H1 (cell line): Measurements from ENCODE around the gene ARHGAP26. TPM values are rescaled to one million over a fixed set of nuclear protein-coding genes. Genes with fewer than 3 reads are reported as not detected.

Source experiments
- CTCF ChIA-PET: fragments of 300-600 bp; sonication (Branson Sonifier 250); formaldehyde crosslinking; loops from one replicate; lab custom pipeline; 2021; ENCODE audit not compliant: partially characterized antibody; lab: Charles Lee
- POLR2A ChIA-PET: fragments of 300-600 bp; sonication (Branson Sonifier 250); formaldehyde crosslinking; loops from one replicate; lab custom pipeline; 2021; ENCODE audit warnings: inconsistent platforms; ENCODE audit not compliant: partially characterized antibody; lab: Charles Lee
- DNase-seq, 2 experiments: peaks; one replicate each; pipeline versions ENCODE4 v3.0.0 to v3.0.0-alpha.2; 2010 to 2022; ENCODE audit warnings: low spot score in 2 of 2, low read depth in 1 of 2, mixed read lengths in 1 of 2
- FAIRE-seq: peaks from 2 replicates; lab custom pipeline; 2011; peaks lifted over from hg19 to GRCh38; lab: Jason Lieb, UNC
- H2AFZ ChIP-seq: 2 replicates; pipeline ENCODE4 v1.8.1; 2012; ENCODE audit warnings: low read length, inconsistent platforms
- H2AK5ac ChIP-seq: 2 replicates; pipeline ENCODE4 v1.6.1; 2013; ENCODE audit warnings: low read depth, low read length
- H2BK120ac ChIP-seq: replicated peaks from 2 replicates; pipeline ENCODE3; 2013; ENCODE audit warnings: low read depth, low read length, inconsistent platforms
- H2BK12ac ChIP-seq: 2 replicates; pipeline ENCODE4 v1.6.1; 2013; ENCODE audit warnings: low read depth, low read length
- H2BK15ac ChIP-seq: 2 replicates; pipeline ENCODE4 v1.6.1; 2013; ENCODE audit warnings: low read length
- H2BK20ac ChIP-seq: 2 replicates; pipeline ENCODE4 v1.6.1; 2013; ENCODE audit warnings: low read length
- H2BK5ac ChIP-seq: 2 replicates; pipeline ENCODE4 v1.6.1; 2013; ENCODE audit warnings: low read depth, low read length
- H3K14ac ChIP-seq: 2 replicates; pipeline ENCODE4 v1.6.1; 2013; ENCODE audit warnings: inconsistent platforms; ENCODE audit not compliant: insufficient read length
- H3K18ac ChIP-seq: 2 replicates; pipeline ENCODE4 v1.6.1; 2013; ENCODE audit warnings: low read length; ENCODE audit errors: extremely low read depth
- H3K23ac ChIP-seq: 2 replicates; pipeline ENCODE4 v1.6.1; 2013; ENCODE audit warnings: inconsistent platforms; ENCODE audit not compliant: insufficient read length
- H3K23me2 ChIP-seq: 2 replicates; pipeline ENCODE4 v1.6.1; 2013; ENCODE audit warnings: low read depth, low read length
- H3K27ac ChIP-seq: 2 replicates; pipeline ENCODE4 v1.6.1; 2011; ENCODE audit warnings: low read depth, low read length, inconsistent platforms
- H3K27me3 ChIP-seq, 4 experiments: replicated peaks in 1 of 4; 1 replicate in 1 of 4; 2 replicates in 3 of 4; pipeline versions ENCODE4 v1.6.1 to v1.8.1; 2011 to 2013; ENCODE audit warnings: low read length in 3 of 4, mild to moderate bottlenecking in 3 of 4, inconsistent platforms in 2 of 4, mixed read lengths in 2 of 4, moderate library complexity in 1 of 4; ENCODE audit not compliant: control insufficient read depth in 3 of 4, insufficient read depth in 3 of 4; ENCODE audit errors: extremely low read depth in 1 of 4
- H3K36me3 ChIP-seq, 4 experiments: 2 replicates each; pipeline versions ENCODE4 v1.6.1 to v1.8.1; 2011 to 2013; ENCODE audit warnings: mild to moderate bottlenecking in 4 of 4, low read length in 3 of 4, moderate library complexity in 2 of 4, control low read depth in 1 of 4, inconsistent platforms in 1 of 4; ENCODE audit not compliant: insufficient read depth in 4 of 4, control insufficient read depth in 2 of 4
- H3K4ac ChIP-seq: replicated peaks from 2 replicates; pipeline ENCODE3; 2013; ENCODE audit warnings: low read length, low read depth, mixed read lengths, inconsistent platforms; ENCODE audit not compliant: insufficient read length
- H3K4me1 ChIP-seq, 4 experiments: replicated peaks in 1 of 4; 1 replicate in 1 of 4; 2 replicates in 3 of 4; pipeline versions ENCODE4 v1.6.1 to v1.8.1; 2011 to 2013; ENCODE audit warnings: low read length in 3 of 4, inconsistent platforms in 2 of 4, mixed read lengths in 1 of 4; ENCODE audit not compliant: insufficient read depth in 4 of 4, control insufficient read depth in 3 of 4
- H3K4me2 ChIP-seq, 2 experiments: 2 replicates each; pipeline versions ENCODE4 v1.6.1 to v1.8.1; 2011 to 2013; ENCODE audit warnings: low read depth in 2 of 2, low read length in 2 of 2, control low read depth in 1 of 2, inconsistent platforms in 1 of 2, mild to moderate bottlenecking in 1 of 2; ENCODE audit not compliant: insufficient read depth in 1 of 2
- H3K4me3 ChIP-seq, 4 experiments: fragments of 200-600, 300-600 bp in 1 of 4; sonication (generic), shearing (Covaris generic), sonication (Bioruptor Twin) in 1 of 4; 2 replicates each; pipeline versions ENCODE4 v1.5.1 to v1.8.1; 2011 to 2016; ENCODE audit warnings: low read length in 4 of 4, low read depth in 3 of 4, control low read depth in 2 of 4, inconsistent platforms in 2 of 4, mild to moderate bottlenecking in 2 of 4, mixed read lengths in 1 of 4, moderate library complexity in 1 of 4; ENCODE audit not compliant: insufficient read depth in 2 of 4; ENCODE audit errors: extremely low read depth in 1 of 4
- H3K56ac ChIP-seq: replicated peaks from 2 replicates; pipeline ENCODE3; 2013; ENCODE audit warnings: low read depth, mild to moderate bottlenecking, mixed read lengths, low read length, inconsistent platforms; ENCODE audit not compliant: insufficient read length
- H3K79me1 ChIP-seq: 2 replicates; pipeline ENCODE4 v1.6.1; 2013; ENCODE audit warnings: low read depth, low read length, control low read depth
- H3K79me2 ChIP-seq, 2 experiments: 2 replicates each; pipeline versions ENCODE4 v1.6.1 to v1.8.1; 2012 to 2013; ENCODE audit warnings: low read length in 2 of 2, mild to moderate bottlenecking in 2 of 2, inconsistent platforms in 1 of 2; ENCODE audit not compliant: insufficient read depth in 2 of 2, control insufficient read depth in 1 of 2
- H3K9ac ChIP-seq, 4 experiments: replicated peaks in 1 of 4; 1 replicate in 1 of 4; 2 replicates in 3 of 4; pipeline versions ENCODE4 v1.6.1 to v1.8.1; 2011 to 2013; ENCODE audit warnings: low read depth in 3 of 4, low read length in 3 of 4, control low read depth in 2 of 4, mild to moderate bottlenecking in 2 of 4, moderate library complexity in 2 of 4, inconsistent platforms in 1 of 4; ENCODE audit errors: extremely low read depth in 1 of 4
- H3K9me3 ChIP-seq, 2 experiments: 2 replicates each; pipeline versions ENCODE4 v1.6.1 to v1.8.1; 2012 to 2013; ENCODE audit warnings: mild to moderate bottlenecking in 2 of 2, moderate library complexity in 2 of 2, control low read depth in 1 of 2, inconsistent platforms in 1 of 2, low read depth in 1 of 2, low read length in 1 of 2, mixed read lengths in 1 of 2; ENCODE audit not compliant: insufficient read depth in 2 of 2
- H4K20me1 ChIP-seq, 2 experiments: replicated peaks in 1 of 2; 2 replicates each; pipeline versions ENCODE3 to v1.8.1; 2011 to 2013; ENCODE audit warnings: inconsistent platforms in 2 of 2, low read length in 2 of 2, mild to moderate bottlenecking in 1 of 2; ENCODE audit not compliant: insufficient read depth in 2 of 2, control insufficient read depth in 1 of 2
- H4K5ac ChIP-seq: 2 replicates; pipeline ENCODE4 v1.6.1; 2013; ENCODE audit warnings: low read length, low read depth, mixed read lengths, inconsistent platforms; ENCODE audit not compliant: insufficient read length
- H4K8ac ChIP-seq: 2 replicates; pipeline ENCODE4 v1.8.0; 2013; ENCODE audit warnings: mild to moderate bottlenecking, moderate library complexity, low read length, inconsistent platforms; ENCODE audit not compliant: insufficient read depth; ENCODE audit errors: extremely low read depth
- H4K91ac ChIP-seq: replicated peaks from 2 replicates; pipeline ENCODE3; 2013; ENCODE audit warnings: low read length, mixed read lengths, inconsistent platforms; ENCODE audit not compliant: insufficient read length
- CTCF ChIP-seq, 3 experiments: IDR thresholded peaks; 1 replicate in 2 of 3; 2 replicates in 1 of 3; pipeline versions ENCODE4 v1.5.1 to v1.6.1; 2011; ENCODE audit warnings: low read length in 3 of 3, mild to moderate bottlenecking in 3 of 3, inconsistent platforms in 2 of 3, low read depth in 1 of 3, moderate library complexity in 1 of 3; ENCODE audit not compliant: insufficient read depth in 1 of 3; ENCODE audit errors: control extremely low read depth in 1 of 3
- GABPA ChIP-seq: IDR thresholded peaks from 2 replicates; pipeline ENCODE4 v1.6.1; 2011; ENCODE audit warnings: mild to moderate bottlenecking, low read length, moderate library complexity, borderline replicate concordance; ENCODE audit not compliant: insufficient read depth
- GTF2F1 ChIP-seq: IDR thresholded peaks from 2 replicates; pipeline ENCODE4 v1.6.1; 2012; ENCODE audit warnings: low read depth, low read length, improper control_type of control experiment, borderline replicate concordance
- KDM4A ChIP-seq: IDR thresholded peaks from one replicate; pipeline ENCODE4 v1.7.1; 2012; ENCODE audit warnings: low read depth, mild to moderate bottlenecking, moderate library complexity, low read length, inconsistent platforms; ENCODE audit not compliant: severe bottlenecking
- RFX5 ChIP-seq: IDR thresholded peaks from 2 replicates; pipeline ENCODE4 v1.6.1; 2011; ENCODE audit warnings: low read depth, low read length, improper control_type of control experiment, borderline replicate concordance
- RNF2 ChIP-seq: fragments of 200-900, 300-1000 bp; sonication (generic); IDR thresholded peaks from 2 replicates; pipeline ENCODE4 v1.7.1; 2016; ENCODE audit warnings: borderline replicate concordance, low read depth, mild to moderate bottlenecking, antibody characterized with exemption, low read length; ENCODE audit not compliant: poor library complexity, severe bottlenecking; ENCODE audit errors: missing control alignments
- RXRA ChIP-seq: IDR thresholded peaks from 2 replicates; pipeline ENCODE4 v1.6.1; 2011; ENCODE audit warnings: low read depth, mild to moderate bottlenecking, low read length, moderate library complexity; ENCODE audit not compliant: insufficient read depth
- SP2 ChIP-seq: IDR thresholded peaks from 2 replicates; pipeline ENCODE4 v1.6.1; 2012; ENCODE audit warnings: mild to moderate bottlenecking, low read length, inconsistent platforms
- SRF ChIP-seq: IDR thresholded peaks from 2 replicates; pipeline ENCODE4 v1.6.1; 2011; ENCODE audit warnings: mild to moderate bottlenecking, low read depth, low read length, moderate library complexity
- whole genome bisulfite sequencing, 2 experiments: shearing (Covaris generic) in 1 of 2; methylation state at CpG; one replicate each; pipeline versions ENCODE4 v1.1.6 to v1.1.7; 2013 to 2015; ENCODE audit warnings: low lambda C conversion rate in 2 of 2, mixed read lengths in 2 of 2, inconsistent platforms in 1 of 2, low coverage in 1 of 2, missing lambda C conversion rate in 1 of 2; ENCODE audit not compliant: insufficient replicate concordance in 2 of 2, insufficient coverage in 1 of 2, insufficient read length in 1 of 2; ENCODE audit errors: extremely low coverage in 1 of 2, missing lambda C conversion rate in 1 of 2; 5-methylcytosine and 5-hydroxymethylcytosine counted together
- polyA plus RNA-seq, 7 experiments: library from polyadenylated mRNA; depleted of rRNA in 3 of 7; stranded (reverse) in 5 of 7; unstranded in 2 of 7; fragments of >200 nt in 5 of 7; fragments of 200-250 nt in 2 of 7; gene quantifications; 1 replicate in 5 of 7; 2 replicates in 1 of 7; 4 replicates in 1 of 7; pipeline versions ENCODE4 v1.2.1 to v1.2.3, GENCODE V29; 2011 to 2013; ENCODE audit warnings: missing spikeins in 2 of 7, mixed read lengths in 2 of 7
- total RNA-seq: library from RNA; stranded (reverse); fragmentation: NEBNext Ultra II Directional; extraction: Animal tissue kit (Norgen Biotek cat#: 25700); gene quantifications from 2 replicates; pipeline ENCODE4 v1.2.1, GENCODE V29; 2021

ARHGAP26 gene
- total and polyA plus RNA-seq, 2 of the 8 experiments (the other 6 are each of a cell fraction or from before 2014, with no cell fraction given) = 7.1 to 24.8 TPM

GRCh38 chr5:143229896-143230675, 459.9 kb downstream of the ARHGAP26 start:
- no peak overlapping the region for H4K5ac ChIP-seq
- H2BK120ac ChIP-seq = no peak overlapping the region
- TF ChIP-seq RFX5 = no peak
- no peak for TF ChIP-seq SRF
- no peak for TF ChIP-seq RNF2
- no peak for TF ChIP-seq SP2
- no peak for TF ChIP-seq RXRA
- no peak for TF ChIP-seq KDM4A
- no peak for TF ChIP-seq GABPA
- TF ChIP-seq GTF2F1 = no peak
- TF ChIP-seq CTCF (IDR thresholded peaks at IDR 0.05; ENCODE audit: control extremely low read depth in 1 of 3, insufficient read depth in 1 of 3, low read depth in 1 of 3, low read length in 3 of 3) = no peak
- H3K23me2 ChIP-seq = no peaks in the 10 kb centered on the region
- H3K4ac ChIP-seq = no peak overlapping the region
- no peak overlapping the region for H2AK5ac ChIP-seq
- peaks cover 0 to 7% (median 3%) of the 10 kb centered on the region in 4 experiments; a peak in 4 of 7 replicates for H3K4me1 ChIP-seq
- H4K8ac ChIP-seq = no peak overlapping the region
- no peak overlapping the region for H3K4me3 ChIP-seq
- no peak overlapping the region for H3K23ac ChIP-seq
- H3K9me3 ChIP-seq = no peaks in the 10 kb centered on the region
- H2BK5ac ChIP-seq = no peak overlapping the region
- no peaks in the 10 kb centered on the region for H3K27me3 ChIP-seq
- no peaks in the 10 kb centered on the region for H3K36me3 ChIP-seq
- ChIA-PET CTCF (interaction anchor here (0.9 to 1.3 kb wide), 3 partner anchors 17 to 213 kb away, joined by 3 to 4 read pairs (median 4); no protein-coding TSS in a partner anchor), POLR2A (no interaction called here)
- no peak overlapping the region for H2BK15ac ChIP-seq
- no peak overlapping the region; a peak in 1 of 7 replicates for H3K9ac ChIP-seq
- no peak overlapping the region for H3K18ac ChIP-seq
- H3K4me2 ChIP-seq = no peak overlapping the region
- H2AFZ ChIP-seq = no peak overlapping the region
- no peak overlapping the region for H4K91ac ChIP-seq
- no peaks in the 10 kb centered on the region for H4K20me1 ChIP-seq
- H2BK20ac ChIP-seq = no peak overlapping the region
- no peaks in the 10 kb centered on the region for H3K79me1 ChIP-seq
- H3K79me2 ChIP-seq = no peaks in the 10 kb centered on the region
- no peak overlapping the region for H2BK12ac ChIP-seq
- 77% methylated on average over 10 of the region's 10 CpGs; no CpG with 5 or more reads in 1 of the 2 experiments for WGBS, 2 experiments
- no peak overlapping the region for H3K27ac ChIP-seq
- DNase-seq (no peak), FAIRE-seq (no peak)
- no peak overlapping the region for H3K56ac ChIP-seq
- no peak overlapping the region for H3K14ac ChIP-seq
